Epithelial cell of esophagus (primary cell): ENCODE data around the gene ZFP36.
A peak's percentile ranks its signal among the peaks of the same experiment; 100 is the strongest.

Experiments
- DNase-seq: peaks from one replicate; pipeline ENCODE4 v3.0.0; 2010; ENCODE audit warnings: low read depth
- H3K4me3 ChIP-seq: 2 replicates; pipeline ENCODE4 v1.5.1; 2011; ENCODE audit warnings: mild to moderate bottlenecking, low read length, control low read depth
- CTCF ChIP-seq: IDR thresholded peaks from 2 replicates; pipeline ENCODE4 v1.5.1; 2011; ENCODE audit warnings: low read depth, mild to moderate bottlenecking, low read length, control low read depth, inconsistent platforms; ENCODE audit not compliant: insufficient read depth; ENCODE audit errors: missing control alignments

ZFP36 gene

GRCh38 chr19:39432677-39433025, 26.0 kb downstream of the ZFP36 start:
- DNase-seq: no peak
- no peak for TF ChIP-seq CTCF
- H3K4me3 ChIP-seq: no peak overlapping the region

DNA sequence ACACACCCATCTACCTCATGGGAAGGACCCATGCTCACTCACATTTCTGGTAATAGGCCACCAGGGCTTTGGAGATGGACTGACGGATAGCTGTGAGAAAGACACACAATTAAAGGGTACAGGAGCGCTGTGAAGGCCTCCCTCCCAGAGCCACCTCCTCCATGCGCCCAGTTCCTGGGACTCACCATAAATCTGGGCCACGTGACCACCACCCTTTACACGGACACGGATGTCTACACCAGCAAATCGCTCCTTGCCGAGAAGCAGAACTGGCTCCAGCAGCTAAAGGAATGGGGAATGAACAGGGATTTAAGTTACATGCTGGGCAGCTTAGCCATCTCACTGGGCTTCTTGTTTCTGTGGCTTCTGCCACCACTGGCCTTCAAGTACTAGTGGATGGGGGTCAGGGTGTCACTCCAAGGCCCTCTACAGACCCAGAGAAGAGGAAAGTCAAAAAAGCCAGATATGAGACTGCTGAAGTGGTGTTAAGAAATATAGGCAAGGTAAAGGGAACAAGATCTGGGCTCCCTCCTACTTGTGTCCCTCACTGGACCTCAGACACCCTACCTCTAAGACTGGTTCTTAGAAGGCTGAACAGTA, 26.9 kb downstream of the ZFP36 start:
- no peak overlapping the region for H3K4me3 ChIP-seq
- TF ChIP-seq CTCF: no peak
- no peak for DNase-seq

DNA sequence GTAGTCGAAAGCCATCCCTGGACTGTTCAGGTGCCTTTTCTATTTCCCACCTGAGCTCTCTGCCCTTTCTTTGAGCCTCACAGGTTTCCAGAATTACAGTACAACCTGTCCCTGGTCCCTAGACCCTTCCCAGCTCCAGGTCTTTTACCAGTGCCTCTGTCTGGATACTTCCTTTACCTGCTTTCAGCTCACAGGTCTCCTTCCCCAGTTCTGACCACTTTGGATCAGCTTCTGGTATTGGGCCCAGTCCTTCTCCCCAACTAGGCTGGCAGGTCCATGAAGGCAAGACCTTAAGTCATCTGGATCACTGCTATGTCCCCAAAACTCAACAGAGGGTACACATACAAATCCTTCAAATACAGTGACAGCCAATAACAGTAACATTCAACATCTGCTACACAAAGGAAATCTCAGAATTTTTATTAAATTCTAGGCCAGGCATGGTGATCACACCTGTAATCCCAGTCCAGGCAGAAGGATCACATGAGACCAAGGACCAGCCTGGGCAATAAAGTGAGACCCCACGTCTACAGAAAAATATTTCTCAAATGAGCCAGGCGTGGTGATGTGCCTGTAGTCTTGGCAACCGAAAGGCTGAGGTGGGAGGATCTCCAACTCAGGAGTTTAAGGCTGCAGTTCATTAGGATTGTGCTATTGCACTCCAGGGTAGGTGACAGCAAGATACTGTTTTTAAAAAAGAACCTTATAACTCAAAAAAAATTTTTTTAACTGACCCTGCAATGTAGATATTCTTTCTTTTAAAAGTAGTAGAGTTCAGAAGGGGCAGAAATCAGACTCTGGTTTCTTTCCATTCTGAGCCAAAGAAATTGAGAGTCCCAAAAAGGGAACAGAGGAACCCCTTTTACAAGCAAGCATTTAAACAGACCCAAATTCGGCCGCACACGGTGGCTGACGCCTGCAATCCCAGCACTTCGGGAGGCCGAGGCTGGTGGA, 27.8 kb downstream of the ZFP36 start:
- peak overlapping the region; percentile 99 for H3K4me3 ChIP-seq

GRCh38 chr19:39435499-39436349, 29.1 kb downstream of the ZFP36 start, which contains the start of gene RPS16:
TSS of gene RPS16 (minus strand) at chr19:39435949. CDS start at chr19:39435895, 54 bp downstream.
- TF ChIP-seq CTCF: no peak
- peak; percentile 98 for DNase-seq
- peak within 1 kb of the TSS; percentile 99 for H3K4me3 ChIP-seq

More for the DNA sequence above, 27.8 kb downstream of the ZFP36 start:
- TF ChIP-seq CTCF: no peak
- DNase-seq: no peak

DNA sequence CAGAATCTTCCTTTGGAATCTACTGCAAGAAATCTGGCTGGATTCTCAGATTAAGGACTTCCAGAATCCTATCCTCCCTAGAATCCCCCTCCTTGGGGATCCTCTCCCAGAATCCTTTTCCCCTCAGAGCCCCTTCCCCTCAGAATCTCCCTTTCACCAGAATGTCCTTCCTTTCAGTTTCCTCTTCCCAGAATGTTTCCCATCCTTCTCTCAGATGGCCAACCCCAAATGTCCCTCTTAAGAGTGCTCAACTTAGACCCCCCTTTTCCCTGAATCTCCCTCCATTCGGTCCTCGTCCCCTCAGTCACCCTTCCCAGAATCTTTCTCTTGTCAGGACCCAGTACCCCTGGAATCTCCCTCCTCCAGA, 29.7 kb downstream of the ZFP36 start:
- H3K4me3 ChIP-seq: peak overlapping the region; percentile 99
- no peak for TF ChIP-seq CTCF
- DNase-seq: no peak

DNA sequence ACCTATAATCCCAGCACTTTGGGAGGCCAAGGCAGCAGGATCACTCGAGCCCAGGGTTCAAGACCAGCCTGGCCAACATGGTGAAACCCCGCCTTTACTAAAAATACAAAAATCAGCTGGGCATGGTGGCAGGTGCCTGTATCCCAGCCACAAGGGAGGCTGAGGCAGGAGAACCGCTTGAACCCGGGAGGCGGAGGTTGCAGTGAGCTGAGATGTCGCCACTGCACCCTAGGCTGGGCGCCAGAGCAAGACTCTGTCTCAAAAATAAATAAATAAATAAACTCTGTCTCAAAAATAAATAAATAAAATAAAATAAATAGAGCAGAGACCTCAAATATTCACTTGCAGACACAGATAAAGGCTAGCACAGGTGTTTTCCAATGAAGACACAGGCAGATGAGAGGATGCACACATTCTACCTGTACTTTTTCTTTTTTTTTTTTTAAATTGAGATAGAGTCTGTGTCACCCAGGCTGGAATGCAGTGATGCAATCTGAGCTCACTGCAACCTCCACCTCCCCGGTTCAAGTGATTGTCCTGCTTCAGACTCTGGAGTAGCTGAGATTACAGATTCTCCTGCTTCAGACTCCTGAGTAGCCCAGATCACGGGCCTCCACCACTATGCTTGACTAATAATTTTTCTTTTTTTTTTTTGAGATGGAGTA, 31.8 kb downstream of the ZFP36 start:
- no peak for TF ChIP-seq CTCF
- H3K4me3 ChIP-seq: no peak overlapping the region
- DNase-seq: peak; percentile 77
